ENCODE data around the gene GLB1L3.

The GLB1L3 gene

DNA sequence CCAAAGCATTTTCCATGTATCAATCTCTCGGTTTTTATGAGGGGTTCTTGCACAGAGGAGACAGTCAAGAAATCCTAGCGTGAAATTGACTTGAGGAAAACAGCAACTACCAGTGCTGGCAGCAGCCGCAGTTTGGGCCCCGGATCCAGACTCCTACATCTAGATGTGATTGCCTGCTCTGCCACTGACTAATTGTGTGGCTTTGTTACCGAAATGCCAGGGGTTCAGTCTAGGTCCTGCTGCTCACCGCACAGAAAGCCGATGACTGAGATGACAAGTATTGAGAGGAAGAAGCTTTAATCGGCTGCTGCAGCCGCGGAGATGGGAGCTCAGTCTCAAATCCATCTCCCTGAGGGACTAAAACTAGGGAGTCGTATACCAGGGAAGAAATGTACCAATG lies 8.2 kb upstream of the GLB1L3 start:
- TF ChIP-seq, protein P1, sequence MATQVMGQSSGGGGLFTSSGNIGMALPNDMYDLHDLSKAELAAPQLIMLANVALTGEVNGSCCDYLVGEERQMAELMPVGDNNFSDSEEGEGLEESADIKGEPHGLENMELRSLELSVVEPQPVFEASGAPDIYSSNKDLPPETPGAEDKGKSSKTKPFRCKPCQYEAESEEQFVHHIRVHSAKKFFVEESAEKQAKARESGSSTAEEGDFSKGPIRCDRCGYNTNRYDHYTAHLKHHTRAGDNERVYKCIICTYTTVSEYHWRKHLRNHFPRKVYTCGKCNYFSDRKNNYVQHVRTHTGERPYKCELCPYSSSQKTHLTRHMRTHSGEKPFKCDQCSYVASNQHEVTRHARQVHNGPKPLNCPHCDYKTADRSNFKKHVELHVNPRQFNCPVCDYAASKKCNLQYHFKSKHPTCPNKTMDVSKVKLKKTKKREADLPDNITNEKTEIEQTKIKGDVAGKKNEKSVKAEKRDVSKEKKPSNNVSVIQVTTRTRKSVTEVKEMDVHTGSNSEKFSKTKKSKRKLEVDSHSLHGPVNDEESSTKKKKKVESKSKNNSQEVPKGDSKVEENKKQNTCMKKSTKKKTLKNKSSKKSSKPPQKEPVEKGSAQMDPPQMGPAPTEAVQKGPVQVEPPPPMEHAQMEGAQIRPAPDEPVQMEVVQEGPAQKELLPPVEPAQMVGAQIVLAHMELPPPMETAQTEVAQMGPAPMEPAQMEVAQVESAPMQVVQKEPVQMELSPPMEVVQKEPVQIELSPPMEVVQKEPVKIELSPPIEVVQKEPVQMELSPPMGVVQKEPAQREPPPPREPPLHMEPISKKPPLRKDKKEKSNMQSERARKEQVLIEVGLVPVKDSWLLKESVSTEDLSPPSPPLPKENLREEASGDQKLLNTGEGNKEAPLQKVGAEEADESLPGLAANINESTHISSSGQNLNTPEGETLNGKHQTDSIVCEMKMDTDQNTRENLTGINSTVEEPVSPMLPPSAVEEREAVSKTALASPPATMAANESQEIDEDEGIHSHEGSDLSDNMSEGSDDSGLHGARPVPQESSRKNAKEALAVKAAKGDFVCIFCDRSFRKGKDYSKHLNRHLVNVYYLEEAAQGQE (IDR thresholded peaks at IDR 0.05; ENCODE audit: insufficient replicate concordance, low read depth): no peak
- TF ChIP-seq POLR2AphosphoS5 (IDR thresholded peaks at IDR 0.05; ENCODE audit: low read depth) (no peak), GABPA (IDR thresholded peaks at IDR 0.05; ENCODE audit: low read depth) (no peak), SPI1 (IDR thresholded peaks at IDR 0.05; ENCODE audit: borderline replicate concordance, low read depth) (no peak)
- TF ChIP-seq, protein P2, sequence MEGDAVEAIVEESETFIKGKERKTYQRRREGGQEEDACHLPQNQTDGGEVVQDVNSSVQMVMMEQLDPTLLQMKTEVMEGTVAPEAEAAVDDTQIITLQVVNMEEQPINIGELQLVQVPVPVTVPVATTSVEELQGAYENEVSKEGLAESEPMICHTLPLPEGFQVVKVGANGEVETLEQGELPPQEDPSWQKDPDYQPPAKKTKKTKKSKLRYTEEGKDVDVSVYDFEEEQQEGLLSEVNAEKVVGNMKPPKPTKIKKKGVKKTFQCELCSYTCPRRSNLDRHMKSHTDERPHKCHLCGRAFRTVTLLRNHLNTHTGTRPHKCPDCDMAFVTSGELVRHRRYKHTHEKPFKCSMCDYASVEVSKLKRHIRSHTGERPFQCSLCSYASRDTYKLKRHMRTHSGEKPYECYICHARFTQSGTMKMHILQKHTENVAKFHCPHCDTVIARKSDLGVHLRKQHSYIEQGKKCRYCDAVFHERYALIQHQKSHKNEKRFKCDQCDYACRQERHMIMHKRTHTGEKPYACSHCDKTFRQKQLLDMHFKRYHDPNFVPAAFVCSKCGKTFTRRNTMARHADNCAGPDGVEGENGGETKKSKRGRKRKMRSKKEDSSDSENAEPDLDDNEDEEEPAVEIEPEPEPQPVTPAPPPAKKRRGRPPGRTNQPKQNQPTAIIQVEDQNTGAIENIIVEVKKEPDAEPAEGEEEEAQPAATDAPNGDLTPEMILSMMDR (IDR thresholded peaks at IDR 0.05; ENCODE audit: insufficient read depth, low read length): no peak
- Histone ChIP-seq H3K4me3 (replicated peaks; ENCODE audit: insufficient read depth, low read length) (no peak overlapping the region), H3K27ac (replicated peaks) (no peak overlapping the region), H3K27me3 (ENCODE audit: insufficient read depth, poor library complexity, severe bottlenecking) (peaks cover 6% of the 10 kb centered on the region)
- DNase-seq (ENCODE audit: low read depth in 1 of 2, low spot score in 1 of 2): no peak

DNA sequence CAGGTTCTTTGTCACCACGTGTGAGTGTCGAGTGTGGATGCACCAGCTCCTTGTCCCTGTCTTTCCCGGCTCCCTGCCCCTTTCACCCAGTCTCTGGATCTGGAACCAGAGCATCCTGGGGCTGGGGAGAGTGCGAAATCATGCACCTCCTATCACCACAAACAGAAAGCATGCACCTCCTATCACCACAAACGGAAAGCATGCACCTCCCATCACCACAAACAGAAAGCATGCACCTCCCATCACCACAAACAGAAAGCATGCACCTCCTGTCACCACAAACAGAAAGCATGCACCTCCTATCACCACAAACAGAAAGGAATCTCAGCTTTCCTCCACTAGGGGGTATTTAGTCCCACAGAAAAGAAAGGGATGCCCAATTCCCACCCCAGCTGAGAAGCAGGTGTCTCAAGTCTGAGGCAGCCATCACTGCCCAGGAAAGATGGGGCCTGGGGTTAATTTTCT lies 5.9 kb upstream of the GLB1L3 start:
- TF ChIP-seq, protein P1 (IDR thresholded peaks at IDR 0.05; ENCODE audit: insufficient replicate concordance, low read depth): no peak
- TF ChIP-seq SPI1 (IDR thresholded peaks at IDR 0.05; ENCODE audit: borderline replicate concordance, low read depth) (no peak), POLR2AphosphoS5 (IDR thresholded peaks at IDR 0.05; ENCODE audit: low read depth) (no peak), GABPA (IDR thresholded peaks at IDR 0.05; ENCODE audit: low read depth) (no peak)
- TF ChIP-seq, protein P2 (IDR thresholded peaks at IDR 0.05; ENCODE audit: insufficient read depth, low read length): no peak
- H3K27ac ChIP-seq (replicated peaks): no peak overlapping the region
- H3K4me3 ChIP-seq (replicated peaks; ENCODE audit: insufficient read depth, low read length): no peak overlapping the region
- H3K27me3 ChIP-seq (ENCODE audit: insufficient read depth, poor library complexity, severe bottlenecking): peaks cover 27% of the 10 kb centered on the region
- DNase-seq (ENCODE audit: low read depth in 1 of 2, low spot score in 1 of 2): no peak

DNA sequence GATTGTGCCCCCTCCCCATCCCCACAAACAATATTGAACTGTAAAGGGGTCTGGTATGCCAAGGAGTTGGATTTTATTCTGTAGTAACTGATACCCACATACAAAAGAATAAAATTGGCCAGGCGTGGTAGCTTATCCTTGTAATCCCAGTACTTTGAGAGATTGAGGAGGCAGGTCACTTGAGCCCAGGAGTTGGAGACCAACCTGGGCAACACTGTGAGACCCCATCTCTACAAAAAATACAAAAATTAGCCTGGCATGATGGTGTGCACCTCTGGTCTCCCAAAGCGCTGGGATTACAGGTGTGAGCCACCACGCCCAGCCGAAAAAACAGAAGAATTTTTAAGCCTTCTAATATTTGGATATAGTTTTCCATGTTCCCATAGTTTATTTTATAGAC lies 4.2 kb upstream of the GLB1L3 start:
- TF ChIP-seq SPI1 (IDR thresholded peaks at IDR 0.05; ENCODE audit: borderline replicate concordance, low read depth) (no peak), GABPA (IDR thresholded peaks at IDR 0.05; ENCODE audit: low read depth) (no peak), POLR2AphosphoS5 (IDR thresholded peaks at IDR 0.05; ENCODE audit: low read depth) (no peak)
- TF ChIP-seq, protein P1 (IDR thresholded peaks at IDR 0.05; ENCODE audit: insufficient replicate concordance, low read depth): no peak
- no peak overlapping the region for H3K27ac ChIP-seq (replicated peaks)
- DNase-seq (ENCODE audit: low read depth in 1 of 2, low spot score in 1 of 2): no peak
- H3K27me3 ChIP-seq (ENCODE audit: insufficient read depth, poor library complexity, severe bottlenecking): peaks cover 41% of the 10 kb centered on the region
- no peak overlapping the region for H3K4me3 ChIP-seq (replicated peaks; ENCODE audit: insufficient read depth, low read length)

Data from HL-60 (cell line).